H1 (cell line): ENCODE data around the gene MAFB. TPM values are rescaled to one million over a fixed set of nuclear protein-coding genes. Genes with fewer than 3 reads are reported as not detected.

Source experiments
- NANOG ChIP-seq: IDR thresholded peaks from 2 replicates; pipeline ENCODE4 v1.6.1; 2011; ENCODE audit warnings: low read length, low read depth, mild to moderate bottlenecking, inconsistent platforms; ENCODE audit not compliant: insufficient read depth, poor library complexity, severe bottlenecking
- polyA plus RNA-seq, 7 experiments: library from polyadenylated mRNA; depleted of rRNA in 3 of 7; stranded (reverse) in 5 of 7; unstranded in 2 of 7; fragments of >200 nt in 5 of 7; fragments of 200-250 nt in 2 of 7; gene quantifications; 1 replicate in 5 of 7; 2 replicates in 1 of 7; 4 replicates in 1 of 7; pipeline versions ENCODE4 v1.2.1 to v1.2.3, GENCODE V29; 2011 to 2013; ENCODE audit warnings: missing spikeins in 2 of 7, mixed read lengths in 2 of 7
- total RNA-seq: library from RNA; stranded (reverse); fragmentation: NEBNext Ultra II Directional; extraction: Animal tissue kit (Norgen Biotek cat#: 25700); gene quantifications from 2 replicates; pipeline ENCODE4 v1.2.1, GENCODE V29; 2021
- TF ChIP-seq, protein P1 (sequence below): IDR thresholded peaks from 2 replicates; pipeline ENCODE4 v1.6.1; 2012; ENCODE audit warnings: low read length, inconsistent platforms

MAFB gene
- total and polyA plus RNA-seq, 2 of the 8 experiments (the other 6 are each of a cell fraction or from before 2014, with no cell fraction given) = 0.83 to 1.8 TPM

DNA sequence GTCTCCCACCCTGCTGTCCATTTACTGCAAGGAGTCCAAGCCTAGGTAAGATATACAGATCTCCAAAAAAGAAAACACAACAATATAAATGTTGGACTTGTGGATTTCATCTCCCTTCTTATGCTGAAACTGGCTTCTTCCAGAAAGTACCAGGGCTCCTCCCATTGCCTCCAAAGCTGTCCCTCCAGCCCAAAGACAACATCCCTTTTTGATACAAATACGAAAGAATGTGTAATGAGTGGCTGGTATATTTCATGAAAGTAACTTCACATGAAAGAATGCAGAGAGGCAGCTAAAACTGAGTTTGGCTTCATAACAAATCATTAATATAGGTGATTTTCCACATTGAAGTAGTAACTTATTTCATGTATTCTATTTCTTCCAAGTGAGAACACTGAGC is 7.9 kb downstream of the MAFB start (continued):
- TF ChIP-seq NANOG = no peak
- TF ChIP-seq, protein P1, sequence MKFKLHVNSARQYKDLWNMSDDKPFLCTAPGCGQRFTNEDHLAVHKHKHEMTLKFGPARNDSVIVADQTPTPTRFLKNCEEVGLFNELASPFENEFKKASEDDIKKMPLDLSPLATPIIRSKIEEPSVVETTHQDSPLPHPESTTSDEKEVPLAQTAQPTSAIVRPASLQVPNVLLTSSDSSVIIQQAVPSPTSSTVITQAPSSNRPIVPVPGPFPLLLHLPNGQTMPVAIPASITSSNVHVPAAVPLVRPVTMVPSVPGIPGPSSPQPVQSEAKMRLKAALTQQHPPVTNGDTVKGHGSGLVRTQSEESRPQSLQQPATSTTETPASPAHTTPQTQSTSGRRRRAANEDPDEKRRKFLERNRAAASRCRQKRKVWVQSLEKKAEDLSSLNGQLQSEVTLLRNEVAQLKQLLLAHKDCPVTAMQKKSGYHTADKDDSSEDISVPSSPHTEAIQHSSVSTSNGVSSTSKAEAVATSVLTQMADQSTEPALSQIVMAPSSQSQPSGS = no peak
